ENCODE data around the gene CLSTN2.

Gene CLSTN2

DNA sequence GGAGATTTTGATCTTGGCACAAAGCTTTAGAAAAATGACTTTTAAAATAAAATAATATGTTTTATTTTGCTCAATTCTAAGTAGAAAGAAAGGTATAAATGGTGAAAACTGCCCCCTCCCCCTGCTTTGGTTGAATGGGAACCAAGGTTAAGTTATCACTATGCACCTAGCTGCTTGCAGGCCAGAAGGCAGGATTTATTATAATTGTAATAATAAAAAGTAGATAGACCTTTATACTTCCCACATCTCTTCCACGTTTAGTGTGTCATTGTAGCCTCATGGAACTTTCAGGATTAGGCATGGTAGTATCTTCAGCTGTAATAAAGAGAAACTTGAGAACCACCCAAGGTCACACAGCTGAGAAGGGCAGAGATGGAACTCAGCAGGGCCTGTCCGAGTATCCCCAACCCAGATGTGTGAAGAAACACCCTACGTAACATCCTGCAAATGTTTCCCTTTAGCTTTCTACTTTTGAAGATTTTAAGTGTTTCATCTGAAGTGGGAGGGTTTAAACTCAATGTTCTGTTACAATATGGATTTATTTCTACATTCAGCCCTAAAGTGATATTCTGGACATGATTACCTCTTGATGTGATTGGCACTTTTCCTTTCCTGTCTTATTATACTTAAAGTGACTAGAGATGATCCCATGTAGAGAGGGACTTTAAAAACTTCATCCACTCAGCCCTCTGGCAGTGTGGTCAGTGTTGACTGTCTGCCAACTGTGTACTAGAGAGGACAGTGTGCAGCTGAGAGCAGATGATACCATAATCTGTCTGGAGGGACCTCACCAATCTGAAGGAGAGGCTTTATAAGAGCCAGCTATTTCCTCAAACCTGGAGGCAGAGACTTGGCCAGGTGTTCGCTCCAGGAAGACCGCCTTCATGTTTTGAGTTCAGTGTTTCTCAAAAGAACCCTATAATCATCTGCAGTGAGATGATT, 460.4 kb downstream of the CLSTN2 start:
- no peak for DNase-seq

DNA sequence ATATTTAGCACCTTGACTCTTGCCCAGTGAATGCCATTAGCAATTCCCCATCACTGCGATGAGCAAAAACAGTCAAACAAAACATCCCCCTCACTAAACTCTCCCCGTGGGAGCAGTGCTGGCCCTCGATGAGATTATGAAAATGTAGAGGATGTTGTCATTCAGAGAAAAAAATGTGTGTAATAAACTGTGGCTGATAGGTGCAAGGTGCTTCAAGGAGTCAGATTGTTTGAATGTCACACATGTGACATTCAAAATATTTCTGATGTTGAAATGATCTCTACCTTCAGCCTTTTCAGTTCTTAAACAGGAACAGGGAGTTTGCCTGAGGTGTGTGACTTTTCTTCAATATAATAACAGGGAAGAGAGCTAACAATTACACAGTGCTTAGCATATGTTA, 461.1 kb downstream of the CLSTN2 start:
- DNase-seq = no peak

DNA sequence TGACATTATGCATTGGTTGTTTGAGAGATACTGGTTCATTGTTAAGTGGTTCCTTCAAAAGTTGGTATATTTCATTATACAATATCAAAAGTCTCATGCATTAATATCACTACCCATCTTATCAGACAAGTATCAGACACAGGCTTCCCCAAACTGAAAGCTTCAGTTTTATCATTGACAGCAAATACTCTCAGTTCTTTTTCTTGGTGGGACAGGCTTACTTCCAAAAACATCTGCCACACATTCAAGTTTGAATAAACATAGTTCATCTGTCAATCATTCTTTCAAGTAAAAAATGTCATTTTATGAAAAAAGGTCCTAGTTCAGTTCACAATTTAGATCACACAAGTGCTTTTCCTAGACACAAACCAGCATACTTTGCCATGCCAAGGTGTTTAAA, 462.9 kb downstream of the CLSTN2 start:
- DNase-seq = no peak

DNA sequence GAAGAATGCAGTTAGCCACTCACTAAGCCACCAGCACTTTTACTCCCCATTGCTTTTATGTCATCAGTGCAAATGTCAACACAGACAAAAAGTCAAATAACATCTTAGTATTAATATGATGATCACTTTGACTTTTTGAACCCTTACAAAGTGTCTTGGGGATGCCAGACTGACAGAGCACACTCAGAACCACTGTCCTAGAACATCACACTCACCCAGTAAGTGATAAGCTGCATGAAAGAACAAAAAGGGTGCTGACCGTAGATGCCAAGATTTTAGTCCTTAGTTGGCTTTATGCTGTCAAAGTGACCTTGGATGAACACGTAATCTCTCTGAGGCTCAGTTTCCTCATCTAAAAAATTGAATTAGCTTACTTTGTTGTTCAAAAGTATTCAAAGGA, 463.4 kb downstream of the CLSTN2 start:
- no peak for DNase-seq

DNA sequence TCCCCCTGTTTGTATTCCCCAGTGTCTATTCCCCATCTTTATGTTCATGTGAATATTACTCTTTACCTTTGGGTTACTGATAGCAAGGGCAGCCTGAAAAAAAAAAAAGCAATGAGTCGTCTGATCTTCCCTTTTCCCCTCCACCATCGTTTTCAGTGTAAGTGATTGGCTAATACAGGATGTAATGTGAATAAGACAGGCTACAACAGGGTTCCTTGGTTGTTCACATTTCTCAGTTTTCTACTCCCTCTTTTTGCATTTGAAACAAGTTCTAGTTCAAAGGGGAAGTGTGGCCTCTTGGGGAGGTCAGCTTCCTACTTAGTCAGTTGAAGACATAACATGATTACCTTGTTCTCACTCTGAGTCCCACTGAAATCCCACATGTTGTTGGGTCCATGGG, 464.9 kb downstream of the CLSTN2 start:
- no peak for DNase-seq

DNA sequence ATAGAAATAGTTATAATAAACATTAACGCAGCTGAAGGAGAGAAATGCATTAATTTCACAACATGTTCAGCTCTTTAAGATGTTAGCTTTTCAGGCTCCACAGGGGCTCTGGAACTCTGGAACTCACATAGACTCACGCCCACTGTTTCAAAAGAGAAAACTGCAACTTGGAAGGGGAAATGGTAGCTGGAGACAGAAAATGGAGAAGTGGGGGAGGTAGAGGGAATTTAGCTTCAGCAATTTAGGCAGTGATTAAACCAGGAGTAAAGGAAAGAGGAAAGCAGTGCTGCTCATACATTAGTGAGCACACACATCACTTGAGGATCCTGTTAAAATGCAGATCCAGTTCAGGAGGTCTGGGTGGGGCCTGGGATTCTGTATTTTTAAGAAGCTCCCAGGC, 468.1 kb downstream of the CLSTN2 start:
- DNase-seq = no peak

DNA sequence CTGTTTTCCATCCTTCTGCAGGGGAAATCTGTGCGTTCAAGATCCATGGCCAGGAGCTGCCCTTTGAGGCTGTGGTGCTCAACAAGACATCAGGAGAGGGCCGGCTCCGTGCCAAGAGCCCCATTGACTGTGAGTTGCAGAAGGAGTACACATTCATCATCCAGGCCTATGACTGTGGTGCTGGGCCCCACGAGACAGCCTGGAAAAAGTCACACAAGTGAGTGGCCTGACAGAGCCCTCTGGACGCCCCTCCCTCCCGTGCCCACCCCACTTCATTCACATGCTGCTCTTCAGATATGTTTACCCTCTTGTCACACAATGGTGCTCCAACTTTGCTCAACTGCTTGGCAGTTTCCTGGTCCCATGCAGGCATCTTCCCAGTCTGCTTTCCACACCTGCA, 468.6 kb downstream of the CLSTN2 start:
- DNase-seq = no peak

DNA sequence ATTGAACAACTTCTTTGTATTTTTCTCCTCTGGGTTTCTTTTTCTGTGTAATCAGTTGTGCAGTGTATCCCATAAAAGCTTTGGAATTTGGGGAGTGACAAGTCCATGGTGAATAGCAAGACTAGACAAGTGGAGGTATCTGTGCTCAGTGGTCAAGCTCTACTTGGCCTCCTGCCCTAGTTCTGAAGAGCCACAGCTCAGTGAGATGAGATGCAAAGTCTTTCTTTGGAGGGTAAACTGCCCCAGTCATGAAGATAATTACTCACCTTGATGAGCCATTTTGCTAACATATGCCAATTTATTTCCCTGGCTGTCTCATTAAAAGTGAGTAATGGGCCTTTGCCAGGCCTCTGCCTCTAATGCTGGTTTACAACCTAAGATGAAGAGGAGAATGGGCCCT, 471.7 kb downstream of the CLSTN2 start:
- peak; percentile 14 for DNase-seq

DNA sequence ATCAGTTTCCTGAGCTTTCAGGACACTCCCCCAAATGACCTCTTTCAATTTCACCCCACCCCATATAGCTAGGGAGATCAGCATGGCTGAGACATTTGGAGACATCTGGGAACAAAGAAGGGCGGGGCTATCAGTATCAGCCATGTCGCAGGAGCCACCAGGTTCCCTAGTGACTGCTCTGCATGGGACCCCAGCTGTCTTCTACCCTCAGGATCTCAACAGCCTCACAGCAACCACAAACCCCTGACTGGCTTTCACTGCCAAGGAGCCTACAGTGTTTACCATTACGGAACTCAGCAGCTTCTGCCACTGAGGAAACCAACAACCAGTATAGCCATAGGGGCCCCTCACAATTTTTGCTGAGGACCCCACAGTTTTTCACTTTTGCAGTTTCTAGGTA, 473.3 kb downstream of the CLSTN2 start:
- DNase-seq = peak; percentile 35

DNA sequence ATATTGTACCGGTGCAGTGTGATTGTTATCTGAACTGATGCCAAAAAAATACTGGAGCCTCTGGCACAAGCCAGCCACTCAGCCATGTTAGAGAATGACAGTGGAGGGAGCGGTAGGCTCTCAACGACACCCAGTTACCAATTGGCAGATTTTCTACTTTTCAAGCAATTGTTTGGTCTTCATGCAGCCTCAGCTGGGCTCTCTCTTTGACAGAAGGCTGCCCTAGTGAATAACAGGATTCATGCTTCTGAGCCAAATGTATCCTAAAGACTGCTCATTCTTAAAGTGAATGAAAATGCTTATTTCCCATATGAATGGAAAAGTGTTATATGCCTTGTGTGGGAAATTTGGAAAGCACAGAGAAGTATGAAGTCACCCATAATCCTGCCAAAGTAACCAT, 481.7 kb downstream of the CLSTN2 start:
- DNase-seq = peak; percentile 18

DNA sequence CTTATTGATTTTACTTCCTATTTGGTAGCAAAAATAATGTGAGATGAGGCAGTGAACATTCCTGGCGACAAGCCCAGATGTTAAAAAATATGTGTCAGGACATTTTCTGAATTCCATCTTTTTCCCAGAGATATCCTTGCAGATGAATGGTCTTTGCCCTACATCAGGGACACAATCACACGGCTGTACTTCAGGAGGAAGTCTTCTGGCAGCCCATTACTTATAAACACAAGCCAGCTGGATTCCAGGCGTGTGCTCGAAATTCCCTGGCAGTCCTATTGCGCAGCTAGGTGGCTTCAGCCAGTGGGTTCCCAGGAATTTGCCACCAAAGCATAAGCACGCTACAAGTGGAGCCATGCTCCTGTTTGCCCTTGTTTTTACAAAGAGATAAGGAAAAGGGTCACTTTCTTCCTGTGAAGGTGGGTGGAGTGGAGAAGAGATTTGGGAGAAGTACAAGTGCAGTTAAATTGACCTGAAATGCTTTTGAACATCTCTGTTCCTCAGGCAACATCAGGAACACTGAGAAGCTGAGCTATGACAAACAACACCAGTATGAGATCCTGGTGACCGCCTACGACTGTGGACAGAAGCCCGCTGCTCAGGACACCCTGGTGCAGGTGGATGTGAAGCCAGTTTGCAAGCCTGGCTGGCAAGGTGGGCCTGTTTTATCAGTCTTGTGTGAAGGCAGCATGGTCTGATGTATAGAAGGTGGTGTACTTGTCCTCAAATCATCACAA, 485.8 kb downstream of the CLSTN2 start:
- DNase-seq = no peak

DNA sequence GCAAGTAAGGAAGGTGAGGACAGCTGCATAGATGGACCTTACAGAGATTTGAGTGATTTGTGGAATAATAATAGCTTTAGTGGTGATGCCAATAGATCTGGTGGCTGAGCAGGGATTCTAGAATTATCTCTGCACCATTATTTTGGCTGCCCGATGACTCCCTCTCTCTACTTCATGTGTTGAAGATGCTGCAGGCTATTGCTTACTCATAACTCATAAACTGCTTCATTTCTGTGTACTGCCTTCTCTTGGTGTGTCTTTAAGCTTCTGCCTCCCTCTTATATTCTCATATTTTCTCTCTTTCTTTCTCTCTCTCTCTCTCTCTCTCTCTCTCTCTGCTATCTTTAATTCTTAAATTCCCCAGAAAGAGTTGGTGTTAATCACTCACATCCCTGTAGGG, 486.9 kb downstream of the CLSTN2 start:
- DNase-seq = no peak

DNA sequence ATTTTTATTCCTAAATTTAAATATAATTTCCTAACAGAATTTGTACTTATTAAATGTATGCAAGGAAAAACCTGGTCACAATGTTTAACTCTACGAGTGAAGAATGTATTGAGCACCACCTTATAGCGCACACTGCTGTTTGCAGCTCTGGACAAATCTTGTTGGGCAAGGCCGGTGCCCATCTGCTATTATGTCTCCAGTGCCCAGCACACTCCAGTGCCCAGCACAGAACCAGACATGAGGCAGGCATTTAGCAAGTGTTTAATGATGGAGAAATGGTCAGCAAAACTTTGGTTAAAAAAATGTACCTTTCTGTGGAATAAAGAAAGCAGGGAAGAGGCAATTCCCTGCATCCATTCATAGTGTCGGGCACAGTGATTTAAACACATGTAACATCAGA, 488.2 kb downstream of the CLSTN2 start:
- no peak for DNase-seq

DNA sequence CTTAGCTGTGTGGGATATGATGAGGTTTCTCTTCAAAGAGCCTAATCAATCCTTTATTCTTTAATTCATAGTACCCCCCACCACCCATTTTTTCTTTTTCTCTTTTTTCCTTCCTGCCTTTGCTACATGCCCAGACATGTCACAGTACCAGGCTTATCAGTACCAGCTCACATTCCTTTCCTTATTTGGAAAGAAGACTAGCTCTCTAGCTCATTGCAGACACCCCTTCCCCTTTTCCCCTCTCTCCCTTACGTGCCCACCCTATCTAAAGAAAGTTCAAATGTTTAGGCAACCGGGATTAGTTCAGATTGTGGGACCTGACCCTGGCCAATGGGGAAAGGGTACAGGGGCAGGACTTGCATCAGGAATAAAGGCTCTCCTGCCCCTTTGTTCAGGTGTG, 488.6 kb downstream of the CLSTN2 start:
- DNase-seq = peak; percentile 8

DNA sequence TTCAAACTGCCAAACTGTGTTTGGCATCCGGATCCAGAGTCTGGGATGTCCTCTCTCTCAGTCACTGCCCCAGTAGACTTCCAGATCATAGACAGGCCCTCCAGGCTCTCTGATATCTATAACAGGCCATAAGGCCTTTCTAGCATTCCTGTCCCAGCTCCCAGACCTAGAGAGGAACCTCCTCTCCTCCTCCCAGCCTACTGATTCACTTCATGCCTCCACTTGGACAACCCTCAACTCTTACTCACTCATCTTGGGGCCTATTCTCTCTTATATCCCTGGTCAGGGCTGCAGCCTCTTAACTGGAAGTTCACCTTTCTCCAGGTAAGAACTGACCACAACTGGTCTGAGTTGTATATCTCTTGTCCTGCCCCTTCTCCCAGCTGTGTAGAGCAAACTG, 489.2 kb downstream of the CLSTN2 start:
- no peak for DNase-seq

DNA sequence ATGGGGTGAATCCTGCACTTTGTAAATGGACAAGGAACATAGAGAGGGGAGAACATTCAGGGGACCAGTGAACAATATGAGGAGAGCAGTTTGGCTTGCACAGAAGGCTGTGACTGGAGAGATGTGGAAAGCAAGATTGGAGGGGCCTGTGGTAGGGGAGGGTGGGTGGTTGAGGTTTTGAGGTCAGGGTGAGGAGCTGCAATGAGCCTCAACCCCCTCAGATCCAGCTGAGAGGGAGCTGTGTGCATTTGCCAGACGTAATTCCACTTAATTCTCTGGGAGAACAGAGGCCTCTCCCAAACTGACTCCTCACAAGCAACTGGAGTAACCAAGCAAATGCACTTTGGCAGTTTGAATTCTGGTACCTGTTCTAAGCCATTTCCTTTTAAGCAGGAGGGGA, 489.7 kb downstream of the CLSTN2 start:
- no peak for DNase-seq

DNA sequence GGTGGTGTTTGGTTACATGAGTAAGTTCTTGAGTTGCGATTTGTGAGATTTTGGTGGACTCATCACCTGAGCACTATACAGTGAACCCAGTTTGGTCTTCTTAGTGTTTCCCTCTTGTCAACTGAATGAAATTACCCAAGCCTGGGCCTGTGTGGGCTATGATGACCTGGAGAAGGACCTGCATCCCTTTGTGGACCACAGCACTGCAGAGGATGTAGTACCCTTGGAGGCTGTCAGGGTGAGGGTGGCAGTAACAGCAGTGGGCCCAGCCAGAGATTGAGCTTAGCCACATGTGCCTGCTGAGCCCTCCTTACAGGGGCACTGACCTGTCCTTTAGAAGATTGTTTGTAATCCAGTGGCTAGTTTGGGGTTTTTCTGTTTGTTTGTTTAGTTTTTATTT, 492.8 kb downstream of the CLSTN2 start:
- DNase-seq = no peak

DNA sequence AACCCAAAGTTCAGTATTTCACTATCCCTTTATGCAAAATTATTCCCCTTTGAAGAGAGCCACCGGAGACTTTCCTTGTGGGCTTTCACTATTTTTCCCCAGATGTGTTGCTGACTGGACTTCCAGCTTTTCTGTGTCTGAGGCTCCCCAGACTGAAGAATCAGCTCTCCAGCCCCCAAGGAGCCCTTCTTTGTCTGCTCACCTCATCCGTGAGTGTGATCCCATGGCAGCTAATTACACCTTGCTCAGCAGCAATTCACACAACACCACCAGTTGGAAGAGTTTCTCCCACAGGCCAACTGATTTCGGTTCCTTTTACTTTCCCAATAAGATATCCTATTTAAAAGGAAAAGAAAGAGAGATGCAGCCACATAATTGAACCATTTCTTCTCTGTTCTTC, 493.4 kb downstream of the CLSTN2 start:
- DNase-seq = no peak

DNA sequence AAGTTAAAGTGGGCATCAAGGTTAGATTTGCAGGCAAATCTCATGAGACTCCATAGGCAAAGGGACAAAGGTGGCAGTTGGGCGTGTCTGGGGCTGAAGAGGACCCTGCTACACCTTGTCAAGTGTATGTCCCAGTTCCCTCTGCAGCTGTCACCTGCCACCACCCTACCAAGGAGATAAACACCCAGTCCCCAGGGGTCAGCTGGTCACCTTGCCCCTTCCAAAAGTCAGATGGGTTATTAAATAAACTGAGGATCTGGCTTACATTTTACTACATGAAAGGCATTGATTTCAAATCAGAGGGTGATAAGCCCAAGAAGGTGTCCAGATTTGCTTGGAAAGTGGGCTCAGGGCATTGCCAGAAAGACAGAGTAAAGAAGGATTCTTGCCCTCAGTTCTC, 494.8 kb downstream of the CLSTN2 start:
- no peak for DNase-seq

DNA sequence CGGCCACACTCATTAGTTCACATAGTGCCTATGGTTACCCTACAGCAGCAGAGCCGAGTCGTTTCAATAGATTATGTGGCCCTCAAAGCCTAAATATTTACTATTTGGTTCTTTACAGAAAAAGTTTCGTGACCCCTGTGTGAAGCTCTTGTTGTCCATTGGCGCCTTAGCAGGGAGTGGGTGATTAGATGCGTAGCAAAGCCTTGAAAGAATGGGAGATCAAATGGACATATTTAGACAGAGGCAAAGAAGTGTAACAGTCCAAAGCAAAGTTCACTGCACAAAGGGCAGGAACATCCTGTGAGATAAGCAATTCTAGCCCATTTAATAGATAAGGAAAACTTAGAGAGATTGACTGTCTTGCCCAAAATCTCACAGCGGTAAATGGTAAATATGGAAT, 495.5 kb downstream of the CLSTN2 start:
- no peak for DNase-seq

DNA sequence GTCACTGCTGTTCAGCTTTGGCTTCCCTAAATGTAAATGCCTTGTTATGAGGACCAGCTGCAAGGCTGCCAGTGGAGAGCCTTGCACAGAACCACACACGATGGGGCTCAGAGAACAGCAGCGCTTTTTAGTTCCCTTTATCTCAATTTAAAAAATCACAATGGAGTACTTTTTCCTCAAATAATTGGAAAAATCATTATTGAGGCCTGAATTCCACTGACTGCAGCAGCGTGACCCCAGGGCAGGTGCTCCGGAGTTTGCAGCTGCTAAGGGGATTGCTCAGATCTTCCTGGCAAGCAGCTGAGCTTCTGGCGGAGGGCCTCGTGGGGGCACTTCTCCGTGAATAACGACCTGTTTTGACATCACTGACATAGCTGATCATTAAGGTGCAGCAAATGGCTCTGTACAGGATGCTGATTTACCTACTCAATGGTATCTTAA, 497.3 kb downstream of the CLSTN2 start:
- DNase-seq = peak; percentile 85

DNA sequence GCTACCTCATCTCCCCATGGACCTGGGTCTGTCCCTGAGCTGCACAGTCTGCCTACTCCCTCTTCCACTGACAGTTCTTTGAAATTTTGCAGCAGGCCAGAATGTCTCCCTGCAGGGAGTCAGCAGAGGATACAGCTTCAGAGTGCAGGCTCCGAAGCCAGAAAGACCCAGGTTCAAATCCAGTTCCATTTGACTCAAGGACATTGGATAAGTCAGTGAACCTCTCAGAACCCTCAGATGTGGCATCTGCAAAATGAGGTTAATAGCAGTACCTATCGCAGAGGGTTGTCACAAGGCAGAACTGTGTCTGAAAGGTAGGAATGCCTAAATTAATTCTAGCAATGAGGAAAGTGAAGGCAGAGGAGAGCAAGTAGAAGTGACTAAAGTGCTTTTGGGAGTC, 498.4 kb downstream of the CLSTN2 start:
- DNase-seq = peak; percentile 9

DNA sequence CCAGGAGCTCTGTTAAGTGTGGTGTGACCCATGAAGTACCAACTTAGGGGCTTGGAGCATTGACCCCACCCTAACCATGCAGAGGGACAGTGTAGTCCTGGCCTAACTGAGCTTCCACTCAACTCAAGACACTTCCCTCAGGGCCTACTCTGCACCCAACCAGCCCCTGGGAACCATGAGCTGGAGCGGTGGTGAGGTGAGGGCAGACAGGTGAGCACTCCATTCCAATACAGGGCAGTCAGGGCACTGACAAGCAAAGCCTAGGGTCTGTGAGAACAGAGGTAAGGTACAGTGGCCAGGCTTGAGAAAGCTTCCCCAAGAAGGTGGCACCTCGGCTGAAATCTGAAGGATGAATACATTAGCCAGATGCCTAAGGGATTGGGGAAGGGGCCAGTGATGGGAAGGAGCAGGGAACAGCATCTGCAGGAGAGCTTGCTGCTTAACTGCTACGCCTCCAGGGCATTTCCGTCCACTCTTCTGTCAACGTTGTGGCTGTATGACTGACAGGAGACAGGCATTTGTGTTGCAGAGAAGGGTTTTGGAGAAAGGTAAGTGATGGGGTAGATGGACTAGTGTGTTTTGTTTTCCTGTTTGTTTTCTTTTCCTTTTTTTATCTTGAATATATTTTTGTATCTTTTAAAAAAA, 499.4 kb downstream of the CLSTN2 start:
- DNase-seq = no peak

DNA sequence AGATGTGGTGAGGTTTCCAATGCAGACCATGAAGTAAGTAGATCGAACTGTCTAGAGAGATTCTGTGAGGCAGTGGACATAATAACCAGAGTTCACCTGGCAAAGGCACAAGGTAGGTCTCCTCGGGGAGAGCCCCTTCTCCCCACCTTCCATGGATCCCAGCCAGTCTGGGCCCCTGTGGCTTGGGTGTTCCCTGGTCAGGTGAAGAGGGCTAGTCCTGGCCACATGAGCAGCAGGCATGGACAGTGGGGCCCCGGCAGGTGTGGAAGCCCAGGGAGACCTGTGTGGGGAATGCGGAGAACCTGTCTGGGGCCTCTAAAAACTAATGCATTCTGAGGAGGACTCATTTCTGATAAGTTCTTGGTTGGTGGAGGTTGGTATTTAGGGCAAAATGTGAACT, 501.4 kb downstream of the CLSTN2 start:
- DNase-seq = no peak
